HG02884 (cell line): ENCODE data around the gene TEX38.

Source experiments
- ATAC-seq: cut with Tn5 transposase; IDR thresholded peaks from one replicate; pipeline ENCODE4 v1.9.1; 2021; ENCODE audit warnings: mild to moderate bottlenecking, moderate library complexity; ENCODE audit not compliant: unreplicated experiment

Gene TEX38

DNA sequence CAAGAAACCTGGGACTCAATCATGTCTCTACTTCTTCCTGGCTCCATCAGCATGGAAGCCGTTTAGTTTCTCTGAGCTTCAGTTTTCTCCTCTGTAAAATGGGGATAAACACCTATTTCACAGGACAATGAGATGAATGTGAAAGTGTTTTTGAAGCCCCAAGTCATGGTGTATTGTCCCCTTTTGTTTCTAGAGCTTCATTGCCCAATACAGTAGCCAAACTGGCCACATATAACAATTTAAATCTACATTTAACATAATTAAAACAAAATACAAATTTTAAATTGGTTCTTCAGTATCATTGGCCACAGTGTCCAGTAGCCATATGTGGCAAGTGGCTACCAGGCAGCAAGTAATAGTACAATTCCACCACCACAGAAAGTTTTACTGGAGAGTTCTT, 49.5 kb downstream of the TEX38 start:
- no peak for ATAC-seq

DNA sequence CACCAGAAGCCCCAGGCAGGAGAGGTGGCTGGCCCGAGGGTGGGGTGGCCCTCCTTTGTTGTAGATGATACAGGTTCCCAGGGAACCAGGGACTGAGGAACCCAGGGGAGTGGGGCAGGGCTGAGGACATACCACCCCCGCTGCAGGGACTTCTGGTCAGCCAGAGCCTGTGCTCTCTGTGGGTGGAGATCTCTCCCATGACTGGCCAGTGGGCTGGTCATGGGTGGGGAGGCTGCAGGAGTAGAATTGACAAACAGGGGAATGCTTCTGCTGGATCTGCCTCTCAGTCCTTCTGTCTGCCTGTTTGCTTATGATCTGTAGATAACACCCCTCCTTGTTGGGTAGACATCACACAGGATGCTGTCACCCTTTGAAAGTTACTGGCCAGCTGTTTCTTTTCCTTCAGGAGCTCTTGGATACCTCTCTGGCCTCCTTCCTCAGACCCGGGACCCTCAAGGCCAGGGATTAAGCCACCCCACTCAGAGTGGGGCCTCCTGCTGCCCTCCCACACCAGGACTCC, 50.1 kb downstream of the TEX38 start:
- ATAC-seq, result no peak
